HG03565 (cell line): ENCODE results near the gene ZNF630.
"Not testable (repeated sequence)": the region's sequence is repeated elsewhere in the genome, so short reads cannot be mapped to it uniquely, and the experiment has no call there.

ENCODE experiments used
- ATAC-seq: cut with Tn5 transposase; IDR thresholded peaks from one replicate; pipeline ENCODE4 v1.9.1; 2021; ENCODE audit warnings: mild to moderate bottlenecking, moderate library complexity; ENCODE audit not compliant: unreplicated experiment

Gene ZNF630

GRCh38 chrX:48030237-48030636, 41.2 kb downstream of the ZNF630 start:
- no peak for ATAC-seq

- no peak for ATAC-seq
These were observed 43.3 kb downstream of the ZNF630 start for GRCh38 chrX:48028091-48028490.

GRCh38 chrX:48027545-48027944, 43.9 kb downstream of the ZNF630 start:
- ATAC-seq: not testable (repeated sequence)

- no peak for ATAC-seq
These were observed 45.9 kb downstream of the ZNF630 start for GRCh38 chrX:48025561-48025960.

GRCh38 chrX:48022738-48023137, 48.7 kb downstream of the ZNF630 start:
- ATAC-seq: no peak

- no peak for ATAC-seq
These were observed 49.3 kb downstream of the ZNF630 start for GRCh38 chrX:48022100-48022499.

GRCh38 chrX:48021026-48021900, 50.2 kb downstream of the ZNF630 start:
- no peak for ATAC-seq

GRCh38 chrX:48020472-48020871, 51.0 kb downstream of the ZNF630 start:
- not testable (repeated sequence) for ATAC-seq

- ATAC-seq: not testable (repeated sequence)
These were observed 51.5 kb downstream of the ZNF630 start for GRCh38 chrX:48019892-48020291.

GRCh38 chrX:48016583-48017310, 54.7 kb downstream of the ZNF630 start:
- not testable (repeated sequence) for ATAC-seq

GRCh38 chrX:48009445-48009960, 61.9 kb downstream of the ZNF630 start:
- ATAC-seq: not testable (repeated sequence)
